ENCODE data around the gene CLEC20A. TPM values are rescaled to one million over a fixed set of nuclear protein-coding genes. Genes with fewer than 3 reads are reported as not detected.

The CLEC20A gene
- total and polyA plus RNA-seq, 2 donors (not counting 1 experiment from before 2014, with no cell fraction given) = 4.9 to 5.2 TPM

DNA sequence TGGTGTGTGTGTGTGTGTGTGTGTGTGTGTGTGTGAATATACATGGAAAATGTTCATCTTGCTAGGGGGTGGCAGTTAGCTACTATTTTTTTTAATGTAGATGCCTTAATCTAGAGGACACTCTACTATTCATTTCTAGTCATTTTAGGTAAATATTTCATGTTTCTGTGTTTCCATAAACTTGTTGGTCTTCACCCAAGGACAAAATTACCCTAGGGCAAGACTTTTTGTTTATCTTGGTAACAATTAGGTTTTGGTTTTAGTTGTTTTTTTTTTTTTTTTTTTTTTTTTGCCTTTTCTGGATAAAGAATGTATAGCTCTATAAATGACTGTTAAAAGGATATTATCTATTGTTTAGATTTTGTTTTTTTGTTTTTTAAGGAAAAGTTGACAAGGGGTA is 32.2 kb downstream of the CLEC20A start:
- CTCF ChIA-PET = interaction anchor here (0.6 to 1.1 kb wide), 3 partner anchors 36 to 143 kb away, joined by 3 to 7 read pairs (median 4); no protein-coding TSS in a partner anchor
- no peak overlapping the region for H3K4me2 ChIP-seq (replicated peaks; ENCODE audit: low read depth, low read length, poor library complexity, severe bottlenecking)
- ATAC-seq (ENCODE audit: low read depth) (no peak), DNase-seq (no peak)
- H3K9ac ChIP-seq (ENCODE audit: low read length) = no peak overlapping the region
- Mint-ChIP-seq H3K9me3 (ENCODE audit: insufficient read depth) (no peaks in the 10 kb centered on the region), H3K27ac (no peak overlapping the region), H3K27me3 (no peaks in the 10 kb centered on the region), H3K4me1 (no peaks in the 10 kb centered on the region), H3K4me3 (no peak overlapping the region)
- no peaks in the 10 kb centered on the region for H4K20me1 ChIP-seq (ENCODE audit: control insufficient read depth, insufficient read depth, low read length, poor library complexity, severe bottlenecking)
- H3K4me1 ChIP-seq (ENCODE audit: control insufficient read depth in 2 of 2, insufficient read depth in 2 of 2, low read length in 2 of 2) = no peaks in the 10 kb centered on the region
- H3K9me3 ChIP-seq (ENCODE audit: control extremely low read depth in 1 of 3, control insufficient read depth in 2 of 3, insufficient read depth in 1 of 3, low read length in 2 of 3) = no peaks in the 10 kb centered on the region
- TF ChIP-seq, protein P1, sequence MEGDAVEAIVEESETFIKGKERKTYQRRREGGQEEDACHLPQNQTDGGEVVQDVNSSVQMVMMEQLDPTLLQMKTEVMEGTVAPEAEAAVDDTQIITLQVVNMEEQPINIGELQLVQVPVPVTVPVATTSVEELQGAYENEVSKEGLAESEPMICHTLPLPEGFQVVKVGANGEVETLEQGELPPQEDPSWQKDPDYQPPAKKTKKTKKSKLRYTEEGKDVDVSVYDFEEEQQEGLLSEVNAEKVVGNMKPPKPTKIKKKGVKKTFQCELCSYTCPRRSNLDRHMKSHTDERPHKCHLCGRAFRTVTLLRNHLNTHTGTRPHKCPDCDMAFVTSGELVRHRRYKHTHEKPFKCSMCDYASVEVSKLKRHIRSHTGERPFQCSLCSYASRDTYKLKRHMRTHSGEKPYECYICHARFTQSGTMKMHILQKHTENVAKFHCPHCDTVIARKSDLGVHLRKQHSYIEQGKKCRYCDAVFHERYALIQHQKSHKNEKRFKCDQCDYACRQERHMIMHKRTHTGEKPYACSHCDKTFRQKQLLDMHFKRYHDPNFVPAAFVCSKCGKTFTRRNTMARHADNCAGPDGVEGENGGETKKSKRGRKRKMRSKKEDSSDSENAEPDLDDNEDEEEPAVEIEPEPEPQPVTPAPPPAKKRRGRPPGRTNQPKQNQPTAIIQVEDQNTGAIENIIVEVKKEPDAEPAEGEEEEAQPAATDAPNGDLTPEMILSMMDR (IDR thresholded peaks at IDR 0.05) = no peak
- TF ChIP-seq EZH2 (IDR thresholded peaks at IDR 0.05; ENCODE audit: borderline replicate concordance, insufficient read depth, low read depth, low read length, poor library complexity, severe bottlenecking) = no peak
- no peak overlapping the region for H3K27ac ChIP-seq (ENCODE audit: low read length in 2 of 2)
- no peaks in the 10 kb centered on the region for H3K79me2 ChIP-seq (ENCODE audit: control insufficient read depth, insufficient read depth, low read length)
- H3K36me3 ChIP-seq (replicated peaks in 1 of 2; ENCODE audit: control extremely low read depth in 1 of 2, control insufficient read depth in 1 of 2, extremely low read depth in 1 of 2, insufficient read depth in 2 of 2, low read length in 1 of 2) = no peaks in the 10 kb centered on the region
- H2AFZ ChIP-seq (ENCODE audit: insufficient read depth, low read depth, low read length, poor library complexity, severe bottlenecking) = no peak overlapping the region
- H3K27me3 ChIP-seq (replicated peaks in 1 of 4; ENCODE audit: control extremely low read depth in 1 of 4, control insufficient read depth in 3 of 4, insufficient read depth in 4 of 4, low read length in 3 of 4) = no peaks in the 10 kb centered on the region
- H3K4me3 ChIP-seq (ENCODE audit: control extremely low read depth in 1 of 5, extremely low read depth in 1 of 5, insufficient read depth in 1 of 5, low read depth in 2 of 5, low read length in 4 of 5) = no peak overlapping the region
- intact Hi-C loops (cut with micrococcal nuclease) = no loop called here
- POLR2A ChIA-PET = no interaction called here

DNA sequence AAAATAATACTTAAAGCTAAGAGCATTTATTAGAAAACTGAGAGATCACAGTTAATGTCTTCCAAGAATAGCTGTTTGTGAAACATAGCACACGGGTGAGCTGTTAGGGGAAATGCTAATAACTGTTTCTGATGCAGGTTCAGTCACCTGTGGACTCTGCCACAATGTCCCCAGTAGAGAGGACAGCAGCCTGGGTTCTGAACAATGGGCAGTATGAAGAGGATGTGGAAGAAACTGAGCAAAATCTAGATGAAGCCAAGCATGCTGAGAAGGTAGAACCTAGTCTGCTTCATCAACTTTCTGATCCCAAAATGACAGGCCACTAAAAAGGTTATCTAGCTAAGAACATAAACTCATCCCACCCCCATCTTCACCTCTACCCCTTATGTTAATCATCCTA is 32.6 kb downstream of the CLEC20A start:
- Histone ChIP-seq H3K9ac (ENCODE audit: low read length) (no peak overlapping the region), H2AFZ (ENCODE audit: insufficient read depth, low read depth, low read length, poor library complexity, severe bottlenecking) (no peak overlapping the region), H3K4me1 (ENCODE audit: control insufficient read depth in 2 of 2, insufficient read depth in 2 of 2, low read length in 2 of 2) (no peaks in the 10 kb centered on the region), H3K36me3 (replicated peaks in 1 of 2; ENCODE audit: control extremely low read depth in 1 of 2, control insufficient read depth in 1 of 2, extremely low read depth in 1 of 2, insufficient read depth in 2 of 2, low read length in 1 of 2) (no peaks in the 10 kb centered on the region), H3K27me3 (replicated peaks in 1 of 4; ENCODE audit: control extremely low read depth in 1 of 4, control insufficient read depth in 3 of 4, insufficient read depth in 4 of 4, low read length in 3 of 4) (no peaks in the 10 kb centered on the region), H3K9me3 (ENCODE audit: control extremely low read depth in 1 of 3, control insufficient read depth in 2 of 3, insufficient read depth in 1 of 3, low read length in 2 of 3) (no peaks in the 10 kb centered on the region), H3K79me2 (ENCODE audit: control insufficient read depth, insufficient read depth, low read length) (no peaks in the 10 kb centered on the region), H4K20me1 (ENCODE audit: control insufficient read depth, insufficient read depth, low read length, poor library complexity, severe bottlenecking) (no peaks in the 10 kb centered on the region), H3K4me2 (replicated peaks; ENCODE audit: low read depth, low read length, poor library complexity, severe bottlenecking) (no peak overlapping the region), H3K27ac (ENCODE audit: low read length in 2 of 2) (no peak overlapping the region), H3K4me3 (ENCODE audit: control extremely low read depth in 1 of 5, extremely low read depth in 1 of 5, insufficient read depth in 1 of 5, low read depth in 2 of 5, low read length in 4 of 5) (no peak overlapping the region)
- POLR2A ChIA-PET = no interaction called here
- CTCF ChIA-PET = interaction anchor here (0.6 to 1.1 kb wide), 3 partner anchors 36 to 143 kb away, joined by 3 to 7 read pairs (median 4); no protein-coding TSS in a partner anchor
- 62% methylated on average over 1 of the region's 1 CpG for WGBS (ENCODE audit: insufficient coverage)
- TF ChIP-seq, protein P1 (IDR thresholded peaks at IDR 0.05) = no peak
- TF ChIP-seq EZH2 (IDR thresholded peaks at IDR 0.05; ENCODE audit: borderline replicate concordance, insufficient read depth, low read depth, low read length, poor library complexity, severe bottlenecking) = no peak
- no peaks in the 10 kb centered on the region for H3K27me3 Mint-ChIP-seq
- intact Hi-C loops (cut with micrococcal nuclease) = no loop called here
- no peak overlapping the region for H3K4me3 Mint-ChIP-seq
- H3K27ac Mint-ChIP-seq = no peak overlapping the region
- DNase-seq (no peak), ATAC-seq (ENCODE audit: low read depth) (no peak)
- H3K4me1 Mint-ChIP-seq = no peaks in the 10 kb centered on the region
- no peaks in the 10 kb centered on the region for H3K9me3 Mint-ChIP-seq (ENCODE audit: insufficient read depth)
